Transverse colon (tissue), 4 donors: Measurements from ENCODE around the gene RBM38.
"Not testable (repeated sequence)": the region's sequence is repeated elsewhere in the genome, so short reads cannot be mapped to it uniquely, and the experiment has no call there.

Experiments
- EP300 ChIP-seq: sonication (generic); formaldehyde crosslinking; IDR thresholded peaks from one replicate; pipeline ENCODE4 v1.6.1; 2017; ENCODE audit warnings: antibody characterized with exemption, low read depth
- POLR2A ChIP-seq: fragments of 450-650 bp; IDR thresholded peaks from one replicate; pipeline ENCODE4 v1.6.1; 2016; ENCODE audit warnings: antibody characterized with exemption, mild to moderate bottlenecking, moderate library complexity
- POLR2AphosphoS5 ChIP-seq, 3 donors: sonication (generic); formaldehyde crosslinking; IDR thresholded peaks; one replicate each; pipeline ENCODE4 v1.6.1; 2016; ENCODE audit warnings: antibody characterized with exemption in 3 of 3
- TF ChIP-seq, protein P1 (sequence below), 5 experiments: fragments of 200-600 bp in 3 of 5; fragments of 450-650 bp in 2 of 5; sonication (generic) in 3 of 5; IDR thresholded peaks; 1 replicate in 2 of 5; 2 replicates in 3 of 5; pipeline ENCODE4 v1.5.1; 2016 to 2017; ENCODE audit warnings: antibody characterized with exemption in 5 of 5, inconsistent platforms in 3 of 5, mild to moderate bottlenecking in 2 of 5, moderate library complexity in 1 of 5

DNA sequence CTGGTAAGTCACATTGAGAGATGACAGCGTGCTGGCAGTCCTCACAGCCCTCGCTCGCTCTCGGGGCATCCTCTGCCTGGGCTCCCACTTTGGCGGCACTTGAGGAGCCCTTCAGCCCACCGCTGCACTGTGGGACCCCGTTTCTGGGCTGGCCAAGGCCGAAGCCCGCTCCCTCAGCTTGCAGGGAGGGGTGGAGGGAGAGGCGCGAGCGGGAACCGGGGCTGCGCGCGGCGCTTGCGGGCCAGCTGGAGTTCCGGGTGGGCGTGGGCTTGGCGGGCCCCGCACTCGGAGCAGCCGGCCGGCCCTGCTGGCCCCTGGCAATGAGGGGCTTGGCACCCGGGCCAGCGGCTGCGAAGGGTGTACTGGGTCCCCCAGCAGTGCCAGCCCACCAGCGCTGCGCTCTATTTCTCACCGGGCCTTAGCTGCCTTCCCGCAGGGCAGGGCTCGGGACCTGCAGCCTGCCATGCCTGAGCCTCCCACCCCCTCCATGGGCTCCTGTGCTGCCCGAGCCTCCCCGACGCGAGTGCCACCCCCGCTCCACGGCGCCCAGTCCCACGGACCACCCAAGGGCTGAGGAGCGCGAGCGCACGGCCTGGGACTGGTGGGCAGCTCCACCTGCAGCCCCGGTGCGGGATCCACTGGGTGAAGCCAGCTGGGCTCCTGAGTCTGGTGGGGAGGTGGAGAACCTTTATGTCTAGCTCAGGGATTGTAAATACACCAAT is 42.8 kb upstream of the RBM38 start:
- not testable (repeated sequence) for TF ChIP-seq POLR2AphosphoS5 (IDR thresholded peaks at IDR 0.05); EP300; POLR2A
- TF ChIP-seq, protein P1, sequence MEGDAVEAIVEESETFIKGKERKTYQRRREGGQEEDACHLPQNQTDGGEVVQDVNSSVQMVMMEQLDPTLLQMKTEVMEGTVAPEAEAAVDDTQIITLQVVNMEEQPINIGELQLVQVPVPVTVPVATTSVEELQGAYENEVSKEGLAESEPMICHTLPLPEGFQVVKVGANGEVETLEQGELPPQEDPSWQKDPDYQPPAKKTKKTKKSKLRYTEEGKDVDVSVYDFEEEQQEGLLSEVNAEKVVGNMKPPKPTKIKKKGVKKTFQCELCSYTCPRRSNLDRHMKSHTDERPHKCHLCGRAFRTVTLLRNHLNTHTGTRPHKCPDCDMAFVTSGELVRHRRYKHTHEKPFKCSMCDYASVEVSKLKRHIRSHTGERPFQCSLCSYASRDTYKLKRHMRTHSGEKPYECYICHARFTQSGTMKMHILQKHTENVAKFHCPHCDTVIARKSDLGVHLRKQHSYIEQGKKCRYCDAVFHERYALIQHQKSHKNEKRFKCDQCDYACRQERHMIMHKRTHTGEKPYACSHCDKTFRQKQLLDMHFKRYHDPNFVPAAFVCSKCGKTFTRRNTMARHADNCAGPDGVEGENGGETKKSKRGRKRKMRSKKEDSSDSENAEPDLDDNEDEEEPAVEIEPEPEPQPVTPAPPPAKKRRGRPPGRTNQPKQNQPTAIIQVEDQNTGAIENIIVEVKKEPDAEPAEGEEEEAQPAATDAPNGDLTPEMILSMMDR (IDR thresholded peaks at IDR 0.05): not testable (repeated sequence)
